GM13976 (cell line): ENCODE results near the gene NEIL3.

Experiments
- DNase-seq: peaks from one replicate; pipeline ENCODE4 v3.0.0; 2012; ENCODE audit warnings: low spot score
- in situ Hi-C: fragments of 300-500 bp; cut with MboI; formaldehyde crosslinking; loops from one replicate; pipeline ENCODE4 v1.12.0; 2022; ENCODE audit warnings: low sequenced_read_pairs, mixed read lengths, inconsistent platforms; ENCODE audit not compliant: unreplicated experiment
- TF ChIP-seq, protein P1 (sequence below): IDR thresholded peaks from 2 replicates; pipeline ENCODE4 v1.5.1; 2012; ENCODE audit warnings: borderline replicate concordance, mild to moderate bottlenecking; ENCODE audit not compliant: insufficient read depth; ENCODE audit errors: extremely low read depth, missing control alignments, control extremely low read depth

NEIL3 gene

GRCh38 chr4:177403746-177404145 lies 94.1 kb downstream of the NEIL3 start:
- in situ Hi-C loops, result no loop called here
- no peak for DNase-seq
- TF ChIP-seq, protein P1, sequence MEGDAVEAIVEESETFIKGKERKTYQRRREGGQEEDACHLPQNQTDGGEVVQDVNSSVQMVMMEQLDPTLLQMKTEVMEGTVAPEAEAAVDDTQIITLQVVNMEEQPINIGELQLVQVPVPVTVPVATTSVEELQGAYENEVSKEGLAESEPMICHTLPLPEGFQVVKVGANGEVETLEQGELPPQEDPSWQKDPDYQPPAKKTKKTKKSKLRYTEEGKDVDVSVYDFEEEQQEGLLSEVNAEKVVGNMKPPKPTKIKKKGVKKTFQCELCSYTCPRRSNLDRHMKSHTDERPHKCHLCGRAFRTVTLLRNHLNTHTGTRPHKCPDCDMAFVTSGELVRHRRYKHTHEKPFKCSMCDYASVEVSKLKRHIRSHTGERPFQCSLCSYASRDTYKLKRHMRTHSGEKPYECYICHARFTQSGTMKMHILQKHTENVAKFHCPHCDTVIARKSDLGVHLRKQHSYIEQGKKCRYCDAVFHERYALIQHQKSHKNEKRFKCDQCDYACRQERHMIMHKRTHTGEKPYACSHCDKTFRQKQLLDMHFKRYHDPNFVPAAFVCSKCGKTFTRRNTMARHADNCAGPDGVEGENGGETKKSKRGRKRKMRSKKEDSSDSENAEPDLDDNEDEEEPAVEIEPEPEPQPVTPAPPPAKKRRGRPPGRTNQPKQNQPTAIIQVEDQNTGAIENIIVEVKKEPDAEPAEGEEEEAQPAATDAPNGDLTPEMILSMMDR, result no peak

- DNase-seq, result no peak
- in situ Hi-C loops, result no loop called here
- TF ChIP-seq, protein P1, result no peak
Observed at GRCh38 chr4:177404342-177404741, 94.7 kb downstream of the NEIL3 start.

DNA sequence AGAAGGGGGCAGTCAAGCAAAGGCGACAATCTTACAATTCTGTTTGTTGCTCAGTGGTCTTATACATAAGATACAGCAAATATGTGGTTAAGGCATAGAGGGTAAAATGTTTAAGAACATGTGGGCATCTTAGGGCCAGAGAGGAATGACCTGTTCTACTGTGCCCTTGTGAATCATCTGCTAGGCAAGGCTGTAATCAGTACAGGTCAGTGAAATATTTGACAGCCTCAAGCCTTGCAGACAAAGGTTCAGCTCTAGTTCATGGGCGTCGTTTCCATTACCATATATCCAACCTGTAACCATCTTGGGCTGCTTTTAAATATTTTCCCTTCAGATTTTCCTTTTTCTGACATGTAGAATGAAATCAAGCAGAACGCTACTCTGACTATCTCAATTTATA lies 95.3 kb downstream of the NEIL3 start:
- in situ Hi-C loops, result no loop called here
- TF ChIP-seq, protein P1, result no peak
- no peak for DNase-seq

- DNase-seq, result no peak
- TF ChIP-seq, protein P1, result no peak
- in situ Hi-C loops, result no loop called here
Observed at GRCh38 chr4:177405508-177405907, 95.8 kb downstream of the NEIL3 start.

- in situ Hi-C loops, result no loop called here
- no peak for DNase-seq
- TF ChIP-seq, protein P1, result no peak
Observed at GRCh38 chr4:177408023-177408422, 98.3 kb downstream of the NEIL3 start.

DNA sequence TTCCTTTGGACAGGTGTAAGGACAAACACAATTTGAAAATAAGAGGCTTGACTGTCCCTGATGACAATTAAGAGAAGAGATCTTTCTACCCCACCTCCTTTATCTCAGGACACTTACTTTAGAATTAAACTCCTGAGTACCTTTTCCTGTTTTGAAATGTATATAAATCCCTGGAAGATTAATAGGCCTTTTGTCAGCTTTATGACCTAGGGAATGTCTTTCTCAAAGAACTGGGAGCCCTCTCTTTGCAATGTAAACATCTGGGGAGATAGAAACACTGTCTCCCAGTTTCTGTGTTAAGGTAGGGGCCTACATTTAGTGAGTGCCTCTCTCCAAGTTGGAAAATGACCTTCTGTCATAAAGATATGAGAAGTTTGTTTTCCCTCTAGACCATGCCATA lies 100.9 kb downstream of the NEIL3 start:
- no peak for DNase-seq
- TF ChIP-seq, protein P1, result no peak
- in situ Hi-C loops, result no loop called here

DNA sequence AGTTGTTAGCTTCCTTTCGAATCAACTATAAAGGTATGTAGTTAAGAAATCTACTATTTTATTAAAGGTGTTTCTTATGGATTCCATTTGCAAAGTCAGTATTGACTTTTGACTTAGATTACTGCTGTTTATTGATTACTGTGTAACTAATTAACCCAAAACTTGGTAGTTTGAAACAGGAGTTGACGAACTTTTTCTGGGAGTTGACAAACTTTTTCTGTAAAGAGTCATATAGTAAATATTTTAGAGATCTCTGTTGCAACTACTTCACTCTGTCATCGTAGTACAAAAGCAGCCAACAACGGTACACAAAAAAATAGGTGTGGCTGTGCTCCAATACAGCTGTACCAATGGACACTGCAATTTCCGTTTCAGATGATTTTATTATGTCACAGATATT lies 102.3 kb downstream of the NEIL3 start:
- no peak for DNase-seq
- in situ Hi-C loops, result no loop called here
- TF ChIP-seq, protein P1, result no peak
